IgD-negative memory B cell (primary cell): ENCODE data around the gene RHOBTB1. TPM values are rescaled to one million over a fixed set of nuclear protein-coding genes. Genes with fewer than 3 reads are reported as not detected.

Experiments used
- H3K27ac Mint-ChIP-seq, 3 donors: one replicate each; pipeline ENCODE4 v1.8.0; 2020 to 2022; ENCODE audit warnings: mild to moderate bottlenecking in 3 of 3, mixed read lengths in 3 of 3, moderate library complexity in 1 of 3
- H3K27me3 Mint-ChIP-seq: one replicate; pipeline ENCODE4 v1.8.0; 2021; ENCODE audit warnings: mixed read lengths
- H3K36me3 Mint-ChIP-seq: one replicate; pipeline ENCODE4 v1.8.0; 2020; ENCODE audit warnings: mild to moderate bottlenecking, mixed read lengths
- H3K4me1 Mint-ChIP-seq, 3 donors: one replicate each; pipeline ENCODE4 v1.8.0; 2020 to 2022; ENCODE audit warnings: mixed read lengths in 3 of 3, mild to moderate bottlenecking in 1 of 3
- H3K4me3 Mint-ChIP-seq, 4 donors: one replicate each; pipeline ENCODE4 v1.8.0; 2020 to 2022; ENCODE audit warnings: mild to moderate bottlenecking in 4 of 4, mixed read lengths in 4 of 4, moderate library complexity in 3 of 4
- H3K9me3 Mint-ChIP-seq, 3 donors: one replicate each; pipeline ENCODE4 v1.8.0; 2020 to 2021; ENCODE audit warnings: mixed read lengths in 3 of 3, mild to moderate bottlenecking in 1 of 3
- polyA plus RNA-seq: library from polyadenylated mRNA; unstranded; fragments of 300-500 nt; fragmentation: Illumina TruSeq; gene quantifications from one replicate; pipeline ENCODE4 v1.2.3, GENCODE V29; 2021

RHOBTB1 gene
- polyA plus RNA-seq, 1 donor from 2014 or later = 0.16 TPM

GRCh38 chr10:60892571-60892970, 51.4 kb downstream of the RHOBTB1 start:
- no peaks in the 10 kb centered on the region for H3K9me3 Mint-ChIP-seq
- H3K36me3 Mint-ChIP-seq = no peaks in the 10 kb centered on the region
- no peak overlapping the region for H3K27ac Mint-ChIP-seq
- H3K4me3 Mint-ChIP-seq = no peak overlapping the region
- peaks cover 4% of the 10 kb centered on the region for H3K27me3 Mint-ChIP-seq
- H3K4me1 Mint-ChIP-seq = no peaks in the 10 kb centered on the region

GRCh38 chr10:60890811-60891210, 53.2 kb downstream of the RHOBTB1 start:
- no peaks in the 10 kb centered on the region for H3K4me1 Mint-ChIP-seq

DNA sequence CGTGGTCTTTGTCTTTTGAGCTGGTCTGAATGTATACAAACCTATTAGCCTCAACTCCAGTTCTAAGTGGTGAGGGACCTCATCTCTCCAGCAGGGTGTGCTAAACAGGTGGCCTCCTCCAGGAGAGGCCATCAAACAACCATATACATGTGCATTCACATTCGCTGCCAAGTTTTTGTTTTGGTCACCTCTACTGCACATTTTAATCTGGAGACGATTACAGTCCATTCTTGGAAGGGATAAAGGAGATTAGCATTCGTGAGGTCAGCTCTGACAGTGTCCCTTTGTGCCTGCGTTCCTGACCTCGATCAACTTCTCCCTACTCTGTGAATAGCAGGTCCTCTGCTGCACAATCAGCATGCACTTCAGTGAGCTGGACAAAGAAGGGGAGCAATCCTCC, 60.8 kb downstream of the RHOBTB1 start:
- no peaks in the 10 kb centered on the region for H3K27me3 Mint-ChIP-seq
- no peaks in the 10 kb centered on the region for H3K36me3 Mint-ChIP-seq
- no peak overlapping the region for H3K4me3 Mint-ChIP-seq
- peaks cover 1 to 5% (median 3%) of the 10 kb centered on the region in 3 donors for H3K9me3 Mint-ChIP-seq
- H3K27ac Mint-ChIP-seq = no peak overlapping the region
- no peaks in the 10 kb centered on the region for H3K4me1 Mint-ChIP-seq

More at GRCh38 chr10:60890811-60891210, 53.2 kb downstream of the RHOBTB1 start:
- Mint-ChIP-seq H3K27me3 (peaks cover 4% of the 10 kb centered on the region), H3K9me3 (peaks cover 0 to 2% (median 0%) of the 10 kb centered on the region in 3 donors), H3K4me3 (no peak overlapping the region), H3K36me3 (no peaks in the 10 kb centered on the region), H3K27ac (no peak overlapping the region)

- H3K27ac Mint-ChIP-seq = no peak overlapping the region
- H3K36me3 Mint-ChIP-seq = no peaks in the 10 kb centered on the region
- H3K4me3 Mint-ChIP-seq = no peak overlapping the region
- no peaks in the 10 kb centered on the region for H3K4me1 Mint-ChIP-seq
- peaks cover 0 to 5% (median 1%) of the 10 kb centered on the region in 3 donors for H3K9me3 Mint-ChIP-seq
- H3K27me3 Mint-ChIP-seq = peaks cover 4% of the 10 kb centered on the region
Observed at GRCh38 chr10:60878224-60878623, 65.8 kb downstream of the RHOBTB1 start.

DNA sequence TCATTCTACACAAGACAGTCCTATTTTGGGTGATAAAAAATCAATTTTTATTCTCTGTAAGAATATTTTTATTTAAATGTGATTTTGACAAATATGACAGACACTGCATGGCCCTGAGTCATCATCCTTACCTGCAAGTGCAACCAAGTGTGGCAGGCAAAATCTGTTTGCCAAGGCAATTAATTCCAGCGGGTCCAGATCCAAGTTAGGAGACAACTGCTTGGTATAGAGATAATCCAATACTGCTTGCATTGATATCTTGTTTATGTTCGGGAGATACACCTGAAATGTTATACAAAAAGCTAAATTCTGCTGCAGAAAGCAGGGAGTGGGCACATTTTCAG, 66.2 kb downstream of the RHOBTB1 start:
- H3K4me3 Mint-ChIP-seq = no peak overlapping the region
- H3K4me1 Mint-ChIP-seq = no peaks in the 10 kb centered on the region
- no peaks in the 10 kb centered on the region for H3K36me3 Mint-ChIP-seq
- H3K9me3 Mint-ChIP-seq = peaks cover 0 to 5% (median 1%) of the 10 kb centered on the region in 3 donors
- no peak overlapping the region for H3K27ac Mint-ChIP-seq
- peaks cover 4% of the 10 kb centered on the region for H3K27me3 Mint-ChIP-seq

DNA sequence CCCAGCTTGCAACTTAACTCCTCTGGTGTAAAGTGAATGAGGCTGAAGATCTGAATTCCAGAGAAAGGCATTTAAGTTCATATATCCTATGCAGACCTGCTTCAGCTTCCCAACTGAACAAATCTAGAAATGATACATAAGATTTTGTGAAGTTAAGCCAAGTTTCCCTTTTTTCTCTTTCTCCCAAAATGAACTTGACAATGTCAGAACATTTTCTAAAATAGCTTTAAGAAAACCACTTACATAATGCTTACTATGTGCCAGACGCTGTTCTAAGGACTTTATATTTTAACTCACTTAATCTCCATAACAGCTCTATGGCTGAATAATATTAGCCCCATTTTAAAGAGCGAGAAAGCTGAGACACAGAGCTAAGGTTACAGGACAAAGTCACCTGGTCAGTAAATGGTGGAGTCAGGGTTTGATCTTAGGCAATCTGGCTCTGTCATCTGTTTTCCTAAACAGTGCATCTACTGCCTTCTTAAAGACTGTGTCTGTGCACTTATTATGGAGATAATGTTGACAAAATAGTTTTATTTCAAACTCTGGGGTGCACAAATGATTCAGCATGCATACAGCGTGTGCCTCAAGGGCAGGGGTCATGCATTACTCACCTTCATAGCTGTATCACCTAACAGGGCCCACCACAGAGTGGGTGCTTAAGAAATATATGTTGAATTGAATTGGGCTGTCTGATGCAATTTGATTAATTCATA, 66.8 kb downstream of the RHOBTB1 start:
- no peak overlapping the region for H3K27ac Mint-ChIP-seq
- no peak overlapping the region for H3K4me3 Mint-ChIP-seq
- peaks cover 0 to 5% (median 1%) of the 10 kb centered on the region in 3 donors for H3K9me3 Mint-ChIP-seq
- H3K4me1 Mint-ChIP-seq = no peaks in the 10 kb centered on the region
- H3K36me3 Mint-ChIP-seq = no peaks in the 10 kb centered on the region
- peaks cover 4% of the 10 kb centered on the region for H3K27me3 Mint-ChIP-seq

- H3K36me3 Mint-ChIP-seq = no peaks in the 10 kb centered on the region
- H3K27me3 Mint-ChIP-seq = peaks cover 4% of the 10 kb centered on the region
- H3K4me3 Mint-ChIP-seq = no peak overlapping the region
- no peaks in the 10 kb centered on the region for H3K4me1 Mint-ChIP-seq
- no peaks in the 10 kb centered on the region for H3K9me3 Mint-ChIP-seq
- H3K27ac Mint-ChIP-seq = no peak overlapping the region
Observed at GRCh38 chr10:60873758-60874157, 70.2 kb downstream of the RHOBTB1 start.

- no peak overlapping the region for H3K4me3 Mint-ChIP-seq
- no peaks in the 10 kb centered on the region for H3K4me1 Mint-ChIP-seq
- no peak overlapping the region for H3K27ac Mint-ChIP-seq
- no peaks in the 10 kb centered on the region for H3K9me3 Mint-ChIP-seq
- H3K27me3 Mint-ChIP-seq = peaks cover 4% of the 10 kb centered on the region
- H3K36me3 Mint-ChIP-seq = no peaks in the 10 kb centered on the region
Observed at GRCh38 chr10:60872451-60872850, 71.5 kb downstream of the RHOBTB1 start.

DNA sequence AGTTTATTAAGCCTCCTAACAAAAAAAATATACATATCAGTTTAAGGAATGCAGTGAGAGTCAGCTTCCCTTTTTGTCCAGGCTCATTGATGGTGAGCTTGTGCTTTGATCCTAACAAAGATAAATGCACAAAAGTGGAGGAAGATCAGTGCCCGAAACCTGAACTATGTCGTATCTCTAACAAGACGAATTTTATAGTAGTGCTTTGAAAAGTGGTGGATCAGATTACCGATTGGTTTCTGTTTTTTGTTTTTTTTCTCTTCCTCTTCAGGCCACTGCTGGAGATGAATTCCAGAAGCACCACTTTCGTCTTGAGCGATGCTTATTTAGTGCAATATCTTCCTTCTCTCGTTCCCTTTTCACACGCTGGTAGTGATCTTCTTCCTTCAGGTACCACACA, 72.8 kb downstream of the RHOBTB1 start:
- peaks cover 4% of the 10 kb centered on the region for H3K27me3 Mint-ChIP-seq
- no peaks in the 10 kb centered on the region for H3K4me1 Mint-ChIP-seq
- no peak overlapping the region for H3K4me3 Mint-ChIP-seq
- H3K36me3 Mint-ChIP-seq = no peaks in the 10 kb centered on the region
- H3K9me3 Mint-ChIP-seq = no peaks in the 10 kb centered on the region
- H3K27ac Mint-ChIP-seq = no peak overlapping the region

- no peak overlapping the region for H3K4me3 Mint-ChIP-seq
- peaks cover 3% of the 10 kb centered on the region for H3K27me3 Mint-ChIP-seq
- H3K27ac Mint-ChIP-seq = no peak overlapping the region
- no peaks in the 10 kb centered on the region for H3K36me3 Mint-ChIP-seq
- H3K9me3 Mint-ChIP-seq = no peaks in the 10 kb centered on the region
- no peaks in the 10 kb centered on the region for H3K4me1 Mint-ChIP-seq
Observed at GRCh38 chr10:60870803-60871202, 73.2 kb downstream of the RHOBTB1 start.

DNA sequence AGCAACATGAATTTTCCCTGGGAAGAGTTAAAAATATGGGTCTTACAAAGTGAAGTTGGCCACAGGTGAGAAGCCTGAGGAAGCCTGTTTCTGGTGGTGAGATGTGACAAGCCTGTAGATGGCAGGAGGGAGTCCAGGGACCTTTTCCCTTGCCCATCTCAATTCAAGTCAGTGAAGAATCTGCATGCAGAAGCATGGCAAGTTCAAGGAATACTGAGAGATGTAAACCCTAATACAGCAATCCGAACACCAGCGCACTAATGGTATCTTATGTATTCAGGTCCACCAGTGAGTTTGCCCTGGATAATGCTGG, 73.6 kb downstream of the RHOBTB1 start:
- Mint-ChIP-seq H3K4me1 (no peaks in the 10 kb centered on the region), H3K27ac (no peak overlapping the region), H3K36me3 (no peaks in the 10 kb centered on the region), H3K9me3 (no peaks in the 10 kb centered on the region), H3K4me3 (no peak overlapping the region), H3K27me3 (no peaks in the 10 kb centered on the region)

DNA sequence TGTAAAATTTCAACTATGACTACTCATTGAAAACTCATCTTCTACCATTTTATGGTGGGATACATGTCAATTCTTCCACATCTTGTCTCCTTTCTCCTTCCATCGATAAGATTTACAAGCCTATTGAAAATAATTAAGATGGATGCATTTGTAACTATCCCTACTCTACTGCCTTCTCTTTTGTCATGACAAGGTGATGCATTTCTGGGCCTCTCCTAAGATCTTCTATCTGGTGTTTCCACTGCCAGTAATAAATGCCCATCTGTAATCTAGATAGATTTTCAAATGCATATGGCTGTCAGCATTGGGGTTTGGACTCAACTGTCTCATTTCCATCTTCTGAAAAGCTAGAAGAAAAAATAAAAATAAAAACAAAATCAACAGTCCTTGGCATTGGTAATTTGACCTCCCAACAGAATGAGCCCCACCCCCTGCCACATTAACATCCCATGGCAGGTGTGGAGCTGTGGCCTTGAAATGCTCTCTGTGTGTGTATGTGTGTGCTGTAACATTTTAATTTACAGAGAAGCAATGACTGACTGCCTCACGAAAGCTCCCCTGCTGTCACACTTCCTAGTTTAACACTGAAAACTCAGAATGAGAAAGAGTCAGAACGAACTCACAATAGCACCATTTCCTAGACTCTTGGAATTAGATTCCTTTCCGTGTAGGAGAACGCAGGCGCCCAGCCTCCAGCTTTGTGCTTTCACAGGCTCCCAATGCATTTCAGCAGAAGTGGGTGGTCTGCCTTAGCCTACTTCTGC, 74.2 kb downstream of the RHOBTB1 start:
- Mint-ChIP-seq H3K4me1 (no peaks in the 10 kb centered on the region), H3K27ac (no peak overlapping the region), H3K9me3 (no peaks in the 10 kb centered on the region), H3K27me3 (peaks cover 1% of the 10 kb centered on the region), H3K4me3 (no peak overlapping the region), H3K36me3 (no peaks in the 10 kb centered on the region)

DNA sequence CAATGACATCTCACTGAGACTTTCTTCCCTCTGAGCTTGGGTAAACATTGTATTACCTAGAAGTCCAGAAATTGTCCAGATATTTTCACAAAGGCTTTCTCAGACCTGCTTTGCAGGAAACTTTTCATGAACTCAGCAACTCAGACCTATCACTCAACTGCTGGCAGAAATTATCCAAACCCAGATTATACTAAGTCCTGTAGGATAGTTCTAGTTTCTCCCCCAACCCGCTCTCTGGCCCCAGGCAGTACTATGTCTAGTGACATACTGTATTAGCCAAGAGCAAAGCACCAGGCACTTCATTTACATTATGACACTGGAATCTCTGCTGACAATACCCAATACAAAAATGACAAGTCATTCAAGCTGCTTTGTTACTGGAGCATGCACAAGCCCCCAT, 75.0 kb downstream of the RHOBTB1 start:
- H3K4me3 Mint-ChIP-seq = no peak overlapping the region
- H3K9me3 Mint-ChIP-seq = no peaks in the 10 kb centered on the region
- H3K27me3 Mint-ChIP-seq = peaks cover 2% of the 10 kb centered on the region
- H3K36me3 Mint-ChIP-seq = no peaks in the 10 kb centered on the region
- H3K4me1 Mint-ChIP-seq = no peaks in the 10 kb centered on the region
- H3K27ac Mint-ChIP-seq = no peak overlapping the region

GRCh38 chr10:60865198-60865783, 78.7 kb downstream of the RHOBTB1 start:
- no peaks in the 10 kb centered on the region for H3K36me3 Mint-ChIP-seq
- no peak overlapping the region for H3K4me3 Mint-ChIP-seq
- no peaks in the 10 kb centered on the region for H3K9me3 Mint-ChIP-seq
- no peak overlapping the region for H3K27ac Mint-ChIP-seq
- no peaks in the 10 kb centered on the region for H3K4me1 Mint-ChIP-seq
- H3K27me3 Mint-ChIP-seq = peaks cover 2% of the 10 kb centered on the region

GRCh38 chr10:60863796-60864195, 80.2 kb downstream of the RHOBTB1 start:
- Mint-ChIP-seq H3K27ac (no peak overlapping the region), H3K4me1 (no peaks in the 10 kb centered on the region), H3K9me3 (no peaks in the 10 kb centered on the region), H3K36me3 (no peaks in the 10 kb centered on the region), H3K4me3 (peak overlapping the region in 1 of 4 donors; percentile 19), H3K27me3 (peaks cover 5% of the 10 kb centered on the region)

- Mint-ChIP-seq H3K27ac (no peak overlapping the region), H3K36me3 (no peaks in the 10 kb centered on the region), H3K4me3 (no peak overlapping the region), H3K27me3 (peaks cover 5% of the 10 kb centered on the region), H3K4me1 (no peaks in the 10 kb centered on the region), H3K9me3 (no peaks in the 10 kb centered on the region)
Observed at GRCh38 chr10:60862517-60862916, 81.5 kb downstream of the RHOBTB1 start.
